H9 (cell line): ENCODE measurements around the gene SCTR. TPM values are rescaled to one million over a fixed set of nuclear protein-coding genes. Genes with fewer than 3 reads are reported as not detected.

ENCODE experiments used
- DNase-seq: peaks from one replicate; pipeline ENCODE4 v3.0.0-alpha.2; 2017
- H2AFZ ChIP-seq: one replicate; pipeline ENCODE4 v1.6.1; 2013; ENCODE audit warnings: mild to moderate bottlenecking, low read length, control low read depth, moderate library complexity
- H2AK5ac ChIP-seq: 2 replicates; pipeline ENCODE4 v1.6.1; 2013; ENCODE audit warnings: low read length, control low read depth, mixed read lengths; ENCODE audit not compliant: insufficient read length
- H2BK120ac ChIP-seq: one replicate; pipeline ENCODE4 v1.6.1; 2013; ENCODE audit warnings: low read depth, mild to moderate bottlenecking, low read length, control low read depth, inconsistent platforms; ENCODE audit not compliant: poor library complexity, severe bottlenecking
- H2BK12ac ChIP-seq: 2 replicates; pipeline ENCODE4 v1.6.1; 2013; ENCODE audit warnings: low read length, control low read depth, mixed read lengths, low read depth; ENCODE audit not compliant: insufficient read length
- H2BK15ac ChIP-seq: 2 replicates; pipeline ENCODE4 v1.6.1; 2013; ENCODE audit warnings: low read depth, low read length, control low read depth
- H2BK20ac ChIP-seq: one replicate; pipeline ENCODE4 v1.6.1; 2013; ENCODE audit warnings: low read depth, mild to moderate bottlenecking, low read length, control low read depth, inconsistent platforms; ENCODE audit not compliant: poor library complexity, severe bottlenecking
- H2BK5ac ChIP-seq: 2 replicates; pipeline ENCODE4 v1.6.1; 2013; ENCODE audit warnings: low read length, control low read depth, mixed read lengths; ENCODE audit not compliant: insufficient read length
- H3K14ac ChIP-seq: 2 replicates; pipeline ENCODE4 v1.6.1; 2013; ENCODE audit warnings: low read length, control low read depth; ENCODE audit not compliant: insufficient read depth
- H3K18ac ChIP-seq: 2 replicates; pipeline ENCODE4 v1.6.1; 2013; ENCODE audit warnings: low read depth, mild to moderate bottlenecking, mixed read lengths, low read length, control low read depth; ENCODE audit not compliant: insufficient read length
- H3K23ac ChIP-seq: 2 replicates; pipeline ENCODE4 v1.6.1; 2013; ENCODE audit warnings: low read length, control low read depth, mixed read lengths, low read depth; ENCODE audit not compliant: insufficient read length
- H3K23me2 ChIP-seq: 2 replicates; pipeline ENCODE4 v1.6.1; 2013; ENCODE audit warnings: low read depth, mild to moderate bottlenecking, mixed read lengths, low read length, control low read depth; ENCODE audit not compliant: insufficient read length, poor library complexity, severe bottlenecking
- H3K27ac ChIP-seq: 2 replicates; pipeline ENCODE4 v1.5.1; 2013; ENCODE audit warnings: low read length, control low read depth, mixed read lengths, low read depth; ENCODE audit not compliant: insufficient read length
- H3K27me3 ChIP-seq: 2 replicates; pipeline ENCODE4 v1.6.1; 2013; ENCODE audit warnings: low read length, control low read depth, inconsistent platforms; ENCODE audit not compliant: insufficient read depth
- H3K4ac ChIP-seq: 2 replicates; pipeline ENCODE4 v1.6.1; 2013; ENCODE audit warnings: low read depth, mild to moderate bottlenecking, control low read depth, inconsistent platforms, low read length, moderate library complexity
- H3K4me1 ChIP-seq: 2 replicates; pipeline ENCODE4 v1.6.1; 2013; ENCODE audit warnings: low read length, control low read depth, inconsistent platforms; ENCODE audit not compliant: insufficient read depth
- H3K4me2 ChIP-seq: 2 replicates; pipeline ENCODE4 v1.6.1; 2013; ENCODE audit warnings: low read length, control low read depth, mixed read lengths; ENCODE audit not compliant: insufficient read length, insufficient read depth
- H3K56ac ChIP-seq: 2 replicates; pipeline ENCODE4 v1.6.1; 2013; ENCODE audit warnings: low read depth, mild to moderate bottlenecking, mixed read lengths, low read length, control low read depth; ENCODE audit not compliant: insufficient read length
- H3K79me1 ChIP-seq: 2 replicates; pipeline ENCODE4 v1.6.1; 2013; ENCODE audit warnings: low read depth, mild to moderate bottlenecking, moderate library complexity, low read length, control low read depth, inconsistent platforms; ENCODE audit not compliant: insufficient read depth, poor library complexity, severe bottlenecking
- H3K79me2 ChIP-seq: 2 replicates; pipeline ENCODE4 v1.6.1; 2013; ENCODE audit warnings: low read length, control low read depth, inconsistent platforms; ENCODE audit not compliant: insufficient read depth
- H3K9ac ChIP-seq: 2 replicates; pipeline ENCODE4 v1.6.1; 2013; ENCODE audit warnings: low read length, control low read depth, mixed read lengths; ENCODE audit not compliant: insufficient read length; ENCODE audit errors: extremely low read depth
- H3K9me3 ChIP-seq: one replicate; pipeline ENCODE4 v1.6.1; 2013; ENCODE audit warnings: low read depth, low read length, inconsistent platforms; ENCODE audit not compliant: control insufficient read depth
- H3T11ph ChIP-seq: one replicate; pipeline ENCODE4 v1.6.1; 2013; ENCODE audit warnings: mild to moderate bottlenecking, low read length, control low read depth, inconsistent platforms
- H4K20me1 ChIP-seq: one replicate; pipeline ENCODE4 v1.6.1; 2013; ENCODE audit not compliant: control insufficient read depth, insufficient read length, insufficient read depth
- H4K5ac ChIP-seq: 2 replicates; pipeline ENCODE4 v1.6.1; 2013; ENCODE audit warnings: low read depth, mild to moderate bottlenecking, mixed read lengths, low read length, control low read depth; ENCODE audit not compliant: insufficient read length
- H4K8ac ChIP-seq: replicated peaks from 2 replicates; pipeline ENCODE4 v1.6.1; 2013; ENCODE audit warnings: low read length, control low read depth, mixed read lengths, low read depth; ENCODE audit not compliant: insufficient read length
- H4K91ac ChIP-seq: 2 replicates; pipeline ENCODE4 v1.6.1; 2013; ENCODE audit warnings: low read depth, mild to moderate bottlenecking, moderate library complexity, mixed read lengths, low read length, control low read depth; ENCODE audit not compliant: insufficient read length
- H3K27ac Mint-ChIP-seq, 3 experiments: 2 replicates in 2 of 3; 3 replicates in 1 of 3; pipeline ENCODE4 v1.8.0; 2020 to 2021; ENCODE audit warnings: mixed read lengths in 3 of 3, mild to moderate bottlenecking in 1 of 3, moderate library complexity in 1 of 3
- H3K27me3 Mint-ChIP-seq: 2 replicates; pipeline ENCODE4 v1.8.0; 2021; ENCODE audit warnings: low read depth, mild to moderate bottlenecking, moderate library complexity, mixed read lengths
- H3K36me3 Mint-ChIP-seq, 3 experiments: 2 replicates in 2 of 3; 3 replicates in 1 of 3; pipeline ENCODE4 v1.8.0; 2020 to 2021; ENCODE audit warnings: low read depth in 3 of 3, mixed read lengths in 3 of 3; ENCODE audit not compliant: insufficient read depth in 1 of 3
- H3K4me1 Mint-ChIP-seq, 2 experiments: 2 replicates each; pipeline ENCODE4 v1.8.0; 2020; ENCODE audit warnings: mixed read lengths in 2 of 2
- H3K4me3 Mint-ChIP-seq, 2 experiments: 2 replicates in 1 of 2; 3 replicates in 1 of 2; pipeline ENCODE4 v1.8.0; 2020 to 2021; ENCODE audit warnings: mild to moderate bottlenecking in 2 of 2, mixed read lengths in 2 of 2, moderate library complexity in 1 of 2
- H3K9me3 Mint-ChIP-seq, 2 experiments: 2 replicates in 1 of 2; 3 replicates in 1 of 2; pipeline ENCODE4 v1.8.0; 2020; ENCODE audit warnings: mild to moderate bottlenecking in 2 of 2, mixed read lengths in 2 of 2, moderate library complexity in 1 of 2
- WGBS: extraction: QIAGEN DNeasy Blood & Tissue Kit; methylation state at CpG from one replicate; pipeline ENCODE4 v1.1.7; 2013; ENCODE audit warnings: missing lambda C conversion rate, low lambda C conversion rate, mixed read lengths; ENCODE audit not compliant: insufficient read length; ENCODE audit errors: extremely low coverage; 5-methylcytosine and 5-hydroxymethylcytosine counted together
- total RNA-seq: library from RNA; stranded (reverse); gene quantifications from 2 replicates; pipeline ENCODE4 v1.2.1, GENCODE V29; 2021
- TF ChIP-seq, protein P1 (sequence below): fragments of 200-600 bp; sonication (generic); conservative IDR thresholded peaks from 3 replicates; pipeline ENCODE4 v1.8.0; 2021; ENCODE audit warnings: antibody characterized with exemption, mild to moderate bottlenecking

SCTR gene
- total RNA-seq, 1 experiment from 2014 or later: not detected

DNA sequence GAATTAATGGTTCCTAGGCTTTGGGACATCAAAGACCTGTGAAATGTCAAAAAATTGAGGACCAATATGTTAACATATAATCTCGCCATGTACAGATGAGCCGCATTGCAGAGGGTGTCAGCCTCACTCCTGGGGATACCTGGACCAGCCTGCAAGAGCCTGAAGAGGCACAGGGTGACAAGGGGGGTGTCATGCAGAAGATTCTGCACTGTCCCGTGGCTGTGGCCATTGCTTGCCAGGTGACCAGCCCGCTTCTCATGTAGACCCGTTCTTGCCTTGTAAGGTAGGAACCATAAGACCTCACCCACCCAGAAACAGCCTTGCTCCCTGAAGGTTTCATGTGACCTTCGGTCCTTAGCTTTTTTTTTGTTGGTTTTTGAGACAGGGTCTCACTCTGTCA, 55.2 kb downstream of the SCTR start:
- Histone ChIP-seq H2BK120ac (no peak overlapping the region), H3K9ac (no peak overlapping the region), H3K79me1 (no peaks in the 10 kb centered on the region), H3K56ac (no peak overlapping the region), H2AK5ac (no peak overlapping the region), H3K14ac (no peak overlapping the region), H2BK15ac (no peak overlapping the region), H3K4me1 (no peaks in the 10 kb centered on the region), H3K27me3 (no peaks in the 10 kb centered on the region), H3K4ac (no peak overlapping the region), H4K91ac (no peak overlapping the region), H2BK20ac (no peak overlapping the region), H2BK12ac (no peak overlapping the region), H2BK5ac (no peak overlapping the region), H4K20me1 (no peaks in the 10 kb centered on the region), H3K4me2 (no peak overlapping the region), H3K18ac (no peak overlapping the region), H3K23me2 (no peaks in the 10 kb centered on the region), H3K23ac (no peak overlapping the region), H4K5ac (no peak overlapping the region), H4K8ac (no peak overlapping the region), H3K27ac (no peak overlapping the region), H3T11ph (no peak overlapping the region), H3K79me2 (no peaks in the 10 kb centered on the region), H2AFZ (no peak overlapping the region), H3K9me3 (no peaks in the 10 kb centered on the region)
- no peak for DNase-seq
- peaks cover 10 to 21% of the 10 kb centered on the region in 2 experiments for H3K4me1 Mint-ChIP-seq
- H3K9me3 Mint-ChIP-seq: no peaks in the 10 kb centered on the region
- 0 out of 2 replicates have a peak, but pooled peaks cover 4% of the 10 kb centered on the region for H3K27me3 Mint-ChIP-seq
- no peak overlapping the region for H3K27ac Mint-ChIP-seq
- TF ChIP-seq, protein P1, sequence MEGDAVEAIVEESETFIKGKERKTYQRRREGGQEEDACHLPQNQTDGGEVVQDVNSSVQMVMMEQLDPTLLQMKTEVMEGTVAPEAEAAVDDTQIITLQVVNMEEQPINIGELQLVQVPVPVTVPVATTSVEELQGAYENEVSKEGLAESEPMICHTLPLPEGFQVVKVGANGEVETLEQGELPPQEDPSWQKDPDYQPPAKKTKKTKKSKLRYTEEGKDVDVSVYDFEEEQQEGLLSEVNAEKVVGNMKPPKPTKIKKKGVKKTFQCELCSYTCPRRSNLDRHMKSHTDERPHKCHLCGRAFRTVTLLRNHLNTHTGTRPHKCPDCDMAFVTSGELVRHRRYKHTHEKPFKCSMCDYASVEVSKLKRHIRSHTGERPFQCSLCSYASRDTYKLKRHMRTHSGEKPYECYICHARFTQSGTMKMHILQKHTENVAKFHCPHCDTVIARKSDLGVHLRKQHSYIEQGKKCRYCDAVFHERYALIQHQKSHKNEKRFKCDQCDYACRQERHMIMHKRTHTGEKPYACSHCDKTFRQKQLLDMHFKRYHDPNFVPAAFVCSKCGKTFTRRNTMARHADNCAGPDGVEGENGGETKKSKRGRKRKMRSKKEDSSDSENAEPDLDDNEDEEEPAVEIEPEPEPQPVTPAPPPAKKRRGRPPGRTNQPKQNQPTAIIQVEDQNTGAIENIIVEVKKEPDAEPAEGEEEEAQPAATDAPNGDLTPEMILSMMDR: no peak
- H3K4me3 Mint-ChIP-seq: no peak overlapping the region
- no CpG with 5 or more reads among the region's 6 CpGs for WGBS
- no peaks in the 10 kb centered on the region for H3K36me3 Mint-ChIP-seq
